ENCODE data around the gene OR52A1.
"Not testable (repeated sequence)": the region's sequence is repeated elsewhere in the genome, so short reads cannot be mapped to it uniquely, and the experiment has no call there.

The OR52A1 gene

DNA sequence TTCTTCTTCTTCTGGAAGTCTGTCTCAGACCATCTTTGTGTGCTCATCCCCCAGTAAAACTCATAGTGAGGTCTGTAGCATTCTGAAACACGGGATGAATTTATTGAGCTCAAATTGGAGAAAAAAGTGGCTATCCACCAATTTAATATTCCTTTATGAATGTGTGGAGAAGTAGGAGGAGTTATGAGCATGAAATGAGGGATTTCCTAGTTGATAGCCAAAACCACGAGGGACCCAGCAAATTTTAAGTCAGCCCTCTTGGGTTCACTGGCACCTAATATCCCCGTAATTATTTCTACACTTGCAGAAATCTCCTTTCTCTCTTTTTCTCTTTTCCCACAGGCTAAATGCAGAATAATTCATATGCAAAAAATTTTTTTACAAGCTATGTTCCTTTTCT, at the start of gene OR52A1:
Gene OR52A1 (minus strand): TSS at position 101 of the 400 bp plus-strand sequence. CDS start 2,388 bp downstream, outside the sequence.
- no peak for DNase-seq

GRCh38 chr11:5203366-5203765, 48.8 kb upstream of the OR52A1 start:
- DNase-seq, result no peak

DNA sequence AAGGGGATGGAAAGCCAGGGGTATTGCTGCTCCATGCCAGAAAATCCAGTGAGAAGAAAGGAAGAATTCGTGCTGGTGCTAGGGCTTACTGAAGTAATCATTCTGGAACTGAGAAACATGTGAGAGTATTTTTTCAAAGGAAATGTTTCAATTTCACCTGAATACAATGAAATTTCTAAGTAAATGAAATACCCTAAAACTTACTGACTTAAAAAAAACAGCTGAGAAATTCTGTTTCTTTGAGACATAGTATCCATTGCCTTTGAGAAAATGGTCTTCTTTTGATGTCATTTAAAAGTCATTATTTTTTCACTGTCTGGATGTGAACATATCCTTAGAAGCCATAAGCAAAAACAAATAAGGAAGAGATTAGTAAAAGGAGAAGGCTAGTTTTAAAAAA, 46.0 kb upstream of the OR52A1 start, which contains the start of gene OR51V1:
Gene OR51V1 (minus strand): TSS at position 101 of the 400 bp plus-strand sequence. CDS start 0 bp downstream, at position 101.
- no peak for DNase-seq

- DNase-seq, result no peak
Measured at GRCh38 chr11:5198285-5198684, 43.7 kb upstream of the OR52A1 start.

DNA sequence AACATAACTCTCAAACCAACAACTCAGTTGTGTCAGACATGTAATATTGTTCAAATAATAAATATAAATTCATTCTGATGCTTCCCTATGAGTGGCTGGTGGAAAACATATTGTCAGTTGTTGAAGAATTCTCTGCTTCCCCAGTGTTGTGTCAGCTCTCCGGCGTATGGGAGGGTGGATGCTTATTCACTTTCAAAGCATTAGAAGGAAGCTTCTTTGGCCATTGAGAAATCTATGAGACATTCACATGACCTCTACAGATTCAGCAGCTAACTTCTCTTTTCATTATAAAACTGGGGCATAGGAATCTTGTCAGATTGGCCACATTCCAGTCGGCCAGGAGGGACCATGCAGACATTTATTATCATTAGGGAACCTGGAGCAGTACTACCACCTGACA, 43.0 kb upstream of the OR52A1 start:
- no peak for DNase-seq

DNA sequence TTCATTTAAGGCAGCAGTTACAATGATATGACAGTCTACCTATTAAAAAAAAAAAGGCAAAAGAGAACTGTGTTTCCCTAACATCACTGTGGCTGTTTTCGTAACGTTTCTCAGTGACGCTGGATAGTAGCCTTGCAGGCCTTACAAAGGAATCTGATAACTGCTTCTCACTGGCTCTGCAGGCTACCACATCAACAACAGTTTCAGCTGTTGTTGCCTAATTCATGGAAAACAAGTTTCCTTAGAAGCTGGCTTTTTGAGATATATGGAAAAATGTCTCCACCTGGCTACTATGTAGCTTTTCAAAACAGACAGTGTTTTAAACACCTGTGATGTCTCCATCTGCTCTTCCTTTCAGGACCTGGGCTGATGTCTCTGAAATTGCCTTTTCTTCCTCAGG, 42.2 kb upstream of the OR52A1 start:
- no peak for DNase-seq

DNA sequence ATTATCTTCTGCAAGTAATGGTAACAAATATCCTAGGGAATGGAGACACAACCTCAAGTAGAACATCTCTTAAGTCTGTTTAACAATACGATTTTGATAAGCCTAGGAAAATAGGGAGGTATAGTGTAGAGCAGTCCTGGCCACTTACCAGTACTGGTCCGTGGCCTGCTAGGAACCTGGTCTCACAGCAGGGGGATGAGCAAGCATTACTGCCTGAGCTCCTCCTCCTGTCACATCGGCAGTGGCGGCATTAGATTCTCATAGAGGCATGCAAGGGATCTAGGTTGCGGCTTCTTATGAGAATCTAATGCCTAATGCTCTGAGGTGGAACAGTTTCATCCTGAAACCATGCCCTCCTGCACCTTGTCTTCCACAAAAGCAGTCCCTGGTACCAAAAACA, 41.5 kb upstream of the OR52A1 start:
- no peak for DNase-seq

GRCh38 chr11:5192738-5193137, 38.2 kb upstream of the OR52A1 start:
- DNase-seq, result no peak

DNA sequence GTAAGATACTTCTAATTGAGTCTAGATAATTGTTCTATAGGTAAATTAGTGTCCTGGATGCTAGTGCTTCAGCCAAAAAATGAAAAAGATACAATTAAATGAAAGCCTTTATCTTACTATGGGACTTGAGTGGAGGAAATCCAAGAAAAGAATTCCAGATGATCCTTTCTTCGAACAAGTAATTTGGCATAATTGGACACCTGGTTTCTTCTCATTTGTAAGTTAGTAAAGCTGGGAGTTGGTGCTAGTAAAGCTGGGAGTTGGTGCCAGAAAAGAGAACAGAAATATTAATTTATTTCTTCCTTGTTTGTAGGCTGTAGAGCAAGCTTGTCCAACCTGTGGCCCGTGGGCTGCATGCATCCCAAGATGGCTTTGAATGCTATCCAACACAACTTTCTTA, 33.6 kb upstream of the OR52A1 start:
- no peak for DNase-seq

- DNase-seq, result no peak
Measured at GRCh38 chr11:5178046-5178837, 23.7 kb upstream of the OR52A1 start.

DNA sequence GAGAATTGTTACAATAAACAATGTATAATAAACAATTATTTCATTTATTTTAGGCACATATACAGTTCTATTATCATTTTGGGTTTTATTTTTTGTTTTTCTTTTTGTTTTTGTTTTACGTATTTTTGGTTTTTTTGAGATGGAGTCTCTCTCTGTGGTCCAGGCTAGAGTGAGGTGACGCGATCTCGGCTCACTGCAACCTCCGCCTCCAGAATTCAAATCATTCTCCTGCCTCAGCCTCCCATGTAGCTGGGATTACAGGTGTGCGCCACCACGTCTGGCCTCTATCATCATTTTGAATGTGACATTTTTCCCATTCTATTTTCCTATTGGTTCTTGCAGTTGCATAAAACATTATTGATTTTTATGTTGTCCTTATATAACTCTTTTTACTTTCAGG, 20.4 kb upstream of the OR52A1 start:
- no peak for DNase-seq

GRCh38 chr11:5171856-5172255, 17.3 kb upstream of the OR52A1 start:
- no peak for DNase-seq

GRCh38 chr11:5165898-5166297, 11.3 kb upstream of the OR52A1 start:
- DNase-seq, result not testable (repeated sequence)

DNA sequence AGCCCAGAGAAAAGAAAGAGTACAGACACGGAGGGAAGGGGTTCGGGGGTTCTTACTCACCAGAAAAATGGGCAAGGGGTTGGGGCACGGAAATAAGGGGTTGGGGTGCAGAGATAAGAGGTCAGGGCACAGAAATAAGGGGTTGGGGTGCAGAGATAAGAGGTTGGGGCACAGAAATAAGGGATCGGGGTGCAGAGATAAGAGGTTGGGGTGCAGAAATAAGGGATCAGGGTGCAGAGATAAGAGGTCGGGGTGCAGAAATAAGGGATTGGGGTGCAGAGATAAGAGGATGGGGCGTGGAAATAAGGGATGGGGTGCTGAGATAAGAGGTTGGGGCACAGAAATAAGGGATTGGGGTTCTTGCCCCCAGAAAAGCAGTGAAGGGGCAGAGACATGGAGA, 10.2 kb upstream of the OR52A1 start:
- DNase-seq, result not testable (repeated sequence)

DNA sequence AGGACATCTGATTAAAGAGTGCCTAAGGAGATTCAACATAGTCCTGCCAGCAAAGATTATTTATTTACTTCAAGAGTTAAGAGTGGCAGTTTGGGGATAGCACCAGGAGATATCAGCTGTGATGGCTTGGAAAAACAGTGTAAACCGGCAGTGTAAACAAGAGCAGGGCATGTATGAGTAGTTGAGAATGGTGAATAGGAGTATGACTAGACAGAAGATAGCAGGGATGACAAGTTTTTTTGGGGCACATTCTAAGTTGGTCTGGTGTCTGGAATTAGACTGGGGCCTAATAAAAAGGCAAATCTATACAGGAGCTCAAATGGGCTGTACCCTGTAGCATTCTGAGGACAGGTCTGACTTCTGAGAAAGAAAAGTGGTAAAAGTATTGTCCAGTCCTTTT, 6.5 kb upstream of the OR52A1 start:
- DNase-seq, result not testable (repeated sequence)

- not testable (repeated sequence) for DNase-seq
Measured at GRCh38 chr11:5160217-5160616, 5.7 kb upstream of the OR52A1 start.

DNA sequence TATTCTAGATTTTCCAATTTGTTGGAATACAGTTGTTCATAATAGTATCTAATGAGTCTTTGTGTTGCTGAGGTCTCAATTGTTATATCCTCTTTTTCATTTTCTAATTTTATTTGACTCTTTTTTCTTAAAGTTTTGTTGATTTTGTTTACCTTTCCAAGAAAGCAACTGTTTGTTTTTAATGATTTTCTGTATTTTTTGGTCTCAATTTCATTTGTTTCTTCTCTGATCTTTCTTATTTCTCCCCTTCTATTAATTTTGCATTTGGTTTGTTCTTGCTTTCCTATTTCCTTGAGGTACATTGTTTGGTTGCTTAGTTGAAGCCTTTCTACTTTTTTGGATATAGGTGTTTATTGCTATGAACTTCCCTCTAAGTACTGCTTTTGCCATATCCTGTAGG, 5.2 kb upstream of the OR52A1 start:
- no peak for DNase-seq

DNA sequence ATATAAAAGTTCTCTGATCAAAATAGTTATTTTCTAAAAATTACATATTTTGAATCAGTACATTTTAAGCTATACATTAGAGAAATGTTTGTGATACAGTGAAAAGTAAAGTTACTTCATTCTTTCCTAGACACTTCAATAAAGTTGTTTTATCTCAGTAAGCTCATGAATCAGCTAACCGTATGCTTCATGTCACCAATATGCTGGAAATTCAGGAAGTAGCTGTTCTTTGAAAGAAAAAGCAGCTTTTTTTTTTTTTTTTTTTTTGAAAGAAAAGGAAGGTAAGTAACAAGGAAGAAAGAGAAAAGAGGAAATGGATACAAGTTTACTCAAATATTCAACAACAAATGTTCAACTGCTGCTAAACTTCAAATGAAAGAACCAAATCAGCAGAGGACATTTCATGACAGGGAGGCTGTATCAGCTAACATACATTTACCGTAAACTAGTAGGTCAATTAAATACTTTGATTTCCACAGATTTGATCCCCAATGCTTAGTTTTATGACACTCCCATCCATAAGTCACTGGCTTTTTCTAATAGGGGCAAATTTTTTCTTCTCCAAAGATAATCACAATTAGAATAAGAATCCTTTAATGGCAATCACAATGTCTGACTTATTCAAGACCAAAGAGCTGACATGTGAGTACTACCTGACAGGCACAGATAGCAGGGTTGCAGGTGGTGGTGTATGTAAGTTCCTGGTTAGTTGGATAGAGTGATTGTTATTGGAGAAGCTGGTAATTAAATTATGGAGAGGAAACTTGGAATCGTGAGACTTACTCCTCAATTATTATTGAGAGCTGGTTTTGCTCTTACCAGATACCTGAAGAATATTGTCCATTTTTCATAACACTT, 754 bp downstream of the OR52A1 start:
- DNase-seq, result no peak

DNA sequence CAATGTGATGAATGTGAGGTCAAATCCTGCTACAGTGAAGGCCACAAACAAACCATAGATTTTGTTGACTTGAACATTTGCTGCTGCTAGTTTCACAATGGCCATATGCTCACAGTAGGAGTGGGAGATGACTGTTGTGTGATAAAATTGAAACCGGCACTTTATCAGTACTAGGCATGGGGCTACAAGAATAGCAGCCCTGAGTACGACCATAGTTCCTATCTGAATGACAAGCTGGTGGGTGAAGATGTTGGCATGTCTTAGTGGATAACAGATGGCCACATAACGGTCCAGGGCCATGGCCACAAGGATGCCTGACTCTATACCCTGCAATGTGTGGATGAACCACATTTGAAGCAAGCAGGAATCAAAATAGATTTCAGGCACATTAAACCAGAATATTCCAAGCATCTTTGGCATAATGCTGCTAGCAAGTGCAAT, 2.8 kb downstream of the OR52A1 start:
- no peak for DNase-seq

DNA sequence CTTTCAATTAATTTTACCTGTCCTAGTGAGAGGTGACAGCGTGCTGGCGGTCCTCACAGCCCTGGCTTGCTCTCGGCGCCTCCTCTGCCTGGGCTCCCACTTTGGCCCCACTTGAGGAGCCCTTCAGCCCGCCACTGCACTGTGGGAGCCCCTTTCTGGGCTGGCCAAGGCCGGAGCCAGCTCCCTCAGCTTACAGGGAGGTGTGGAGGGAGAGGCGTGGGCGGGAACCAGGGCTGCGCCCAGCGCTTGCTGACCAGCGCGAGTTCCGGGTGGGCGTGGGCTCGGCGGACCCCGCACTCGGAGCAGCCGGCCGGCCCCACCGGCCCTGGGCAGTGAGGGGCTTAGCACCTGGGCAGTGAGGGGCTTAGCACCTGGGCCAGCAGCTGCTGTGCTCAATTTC, 10.4 kb downstream of the OR52A1 start:
- not testable (repeated sequence) for DNase-seq

DNA sequence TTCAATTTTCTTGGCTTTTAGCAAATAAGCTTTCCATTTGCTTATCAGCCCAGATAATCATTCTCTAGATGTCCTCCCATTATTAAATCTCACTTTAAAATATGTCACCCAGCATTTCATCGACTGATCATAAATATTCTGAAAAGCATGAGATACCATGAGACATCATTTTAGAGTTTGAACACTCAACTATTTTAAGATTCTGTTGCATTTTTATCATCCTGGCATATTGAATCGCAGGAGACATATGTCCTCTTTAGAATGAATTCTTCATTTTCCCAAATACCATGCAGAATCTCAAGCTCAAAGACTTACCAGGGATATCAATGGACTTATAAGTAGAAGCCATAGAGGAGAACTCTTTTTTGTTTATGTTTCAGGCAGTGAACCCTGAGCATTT, 16.6 kb downstream of the OR52A1 start, which contains the start of gene OR52A5:
Gene OR52A5 (minus strand): TSS at position 361 of the 400 bp plus-strand sequence. CDS start 5,714 bp downstream, outside the sequence.
- DNase-seq, result no peak

- DNase-seq, result no peak
Measured at GRCh38 chr11:5137014-5137413, 17.5 kb downstream of the OR52A1 start.

DNA sequence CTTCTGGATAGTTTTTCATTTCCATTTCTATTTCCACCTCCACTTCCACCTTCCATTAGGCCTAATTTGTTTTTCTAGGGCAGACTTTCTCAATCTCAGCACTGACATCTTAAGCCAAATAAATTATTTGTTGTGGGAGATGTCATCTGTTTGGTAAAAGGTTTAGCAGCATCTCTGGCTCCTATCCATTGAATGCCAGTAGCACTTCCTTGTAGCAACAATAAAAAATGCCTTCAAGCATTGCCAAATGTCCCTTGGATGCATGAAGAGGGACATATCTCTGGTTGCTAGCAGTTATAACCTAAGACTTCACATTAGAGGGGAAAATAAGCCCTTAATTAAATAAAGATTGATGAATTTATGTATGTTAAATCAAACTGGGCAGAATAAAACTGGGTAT, 18.3 kb downstream of the OR52A1 start:
- no peak for DNase-seq

Measured in activated CD4-positive, alpha-beta T cell treated with anti-CD3 and anti-CD28 coated beads, Interleukin-2, Interleukin-6, amounts not matched to agents 100 ng/mL and 50 ng/mL, durations not matched to agents 16 hours and 8 hours (primary cell).